HUES6 (cell line): ENCODE measurements around the gene ERCC6L2.

ENCODE experiments used
- H3K27ac ChIP-seq: 2 replicates; pipeline ENCODE4 v1.7.0; 2013; ENCODE audit warnings: low read depth, mild to moderate bottlenecking, low read length, inconsistent platforms
- H3K27me3 ChIP-seq: 2 replicates; pipeline ENCODE4 v1.6.1; 2013; ENCODE audit warnings: low read length; ENCODE audit not compliant: control insufficient read depth, insufficient read depth
- H3K36me3 ChIP-seq: 2 replicates; pipeline ENCODE4 v1.6.1; 2013; ENCODE audit warnings: low read length; ENCODE audit not compliant: control insufficient read depth, insufficient read depth
- H3K4me1 ChIP-seq: 2 replicates; pipeline ENCODE4 v1.6.1; 2013; ENCODE audit warnings: low read length; ENCODE audit not compliant: control insufficient read depth, insufficient read depth
- H3K4me3 ChIP-seq: 2 replicates; pipeline ENCODE4 v1.5.1; 2013; ENCODE audit warnings: low read depth, low read length
- H3K9ac ChIP-seq: one replicate; pipeline ENCODE4 v1.6.1; 2013; ENCODE audit warnings: mild to moderate bottlenecking, low read length
- H3K9me3 ChIP-seq: 2 replicates; pipeline ENCODE4 v1.6.1; 2013; ENCODE audit warnings: low read depth, low read length; ENCODE audit not compliant: control insufficient read depth, insufficient read depth

ERCC6L2 gene

GRCh38 chr9:95978106-95978505 is 102.6 kb downstream of the ERCC6L2 start:
- no peak overlapping the region for H3K4me3 ChIP-seq
- H3K4me1 ChIP-seq, result no peaks in the 10 kb centered on the region
- peaks cover 32% of the 10 kb centered on the region for H3K36me3 ChIP-seq
- no peaks in the 10 kb centered on the region for H3K9me3 ChIP-seq
- no peak overlapping the region for H3K9ac ChIP-seq
- H3K27ac ChIP-seq, result no peak overlapping the region
- no peaks in the 10 kb centered on the region for H3K27me3 ChIP-seq

- Histone ChIP-seq H3K36me3 (peaks cover 19% of the 10 kb centered on the region), H3K27ac (no peak overlapping the region), H3K27me3 (no peaks in the 10 kb centered on the region), H3K4me1 (no peaks in the 10 kb centered on the region), H3K4me3 (no peak overlapping the region), H3K9me3 (no peaks in the 10 kb centered on the region), H3K9ac (no peak overlapping the region)
Measured at GRCh38 chr9:95979446-95979845, 104.0 kb downstream of the ERCC6L2 start.

GRCh38 chr9:95980262-95981125 is 105.0 kb downstream of the ERCC6L2 start:
- Histone ChIP-seq H3K9ac (no peak overlapping the region), H3K27me3 (no peaks in the 10 kb centered on the region), H3K36me3 (peaks cover 27% of the 10 kb centered on the region), H3K4me3 (no peak overlapping the region), H3K4me1 (no peaks in the 10 kb centered on the region), H3K27ac (no peak overlapping the region), H3K9me3 (no peaks in the 10 kb centered on the region)

GRCh38 chr9:95981761-95982390 is 106.4 kb downstream of the ERCC6L2 start:
- H3K27ac ChIP-seq, result no peak overlapping the region

GRCh38 chr9:95985440-95986055 is 110.1 kb downstream of the ERCC6L2 start:
- Histone ChIP-seq H3K27ac (no peak overlapping the region), H3K4me3 (no peak overlapping the region), H3K9ac (no peak overlapping the region), H3K9me3 (peaks cover 19% of the 10 kb centered on the region), H3K36me3 (peaks cover 26% of the 10 kb centered on the region), H3K27me3 (no peaks in the 10 kb centered on the region), H3K4me1 (no peaks in the 10 kb centered on the region)

More at GRCh38 chr9:95981761-95982390, 106.4 kb downstream of the ERCC6L2 start:
- no peak overlapping the region for H3K9ac ChIP-seq
- no peak overlapping the region for H3K4me3 ChIP-seq
- H3K9me3 ChIP-seq, result peaks cover 11% of the 10 kb centered on the region; the same call in 1 of the 2 replicates
- no peaks in the 10 kb centered on the region for H3K4me1 ChIP-seq
- H3K36me3 ChIP-seq, result peaks cover 41% of the 10 kb centered on the region
- H3K27me3 ChIP-seq, result no peaks in the 10 kb centered on the region

- no peak overlapping the region for H3K27ac ChIP-seq
- H3K4me3 ChIP-seq, result no peak overlapping the region
- H3K27me3 ChIP-seq, result no peaks in the 10 kb centered on the region
- peaks cover 19% of the 10 kb centered on the region for H3K9me3 ChIP-seq
- peaks cover 26% of the 10 kb centered on the region for H3K36me3 ChIP-seq
- peaks cover 6% of the 10 kb centered on the region; the same call in 1 of the 2 replicates for H3K4me1 ChIP-seq
- H3K9ac ChIP-seq, result no peak overlapping the region
Measured at GRCh38 chr9:95989297-95989696, 113.8 kb downstream of the ERCC6L2 start.

GRCh38 chr9:95991326-95991725 is 115.8 kb downstream of the ERCC6L2 start:
- Histone ChIP-seq H3K4me1 (peaks cover 6% of the 10 kb centered on the region; the same call in 1 of the 2 replicates), H3K9me3 (peaks cover 13% of the 10 kb centered on the region), H3K27me3 (no peaks in the 10 kb centered on the region), H3K4me3 (no peak overlapping the region), H3K9ac (no peak overlapping the region), H3K36me3 (peaks cover 10% of the 10 kb centered on the region), H3K27ac (no peak overlapping the region)

GRCh38 chr9:95992536-95992935 is 117.0 kb downstream of the ERCC6L2 start:
- Histone ChIP-seq H3K4me1 (peaks cover 6% of the 10 kb centered on the region; the same call in 1 of the 2 replicates), H3K9me3 (peaks cover 3% of the 10 kb centered on the region), H3K27me3 (no peaks in the 10 kb centered on the region), H3K9ac (no peak overlapping the region), H3K27ac (no peak overlapping the region), H3K36me3 (peaks cover under 1% of the 10 kb centered on the region), H3K4me3 (no peak overlapping the region)

GRCh38 chr9:95993337-95993736 is 117.8 kb downstream of the ERCC6L2 start:
- H3K9ac ChIP-seq, result no peak overlapping the region
- no peak overlapping the region for H3K4me3 ChIP-seq
- H3K4me1 ChIP-seq, result peaks cover 6% of the 10 kb centered on the region; the same call in 1 of the 2 replicates
- no peaks in the 10 kb centered on the region for H3K9me3 ChIP-seq
- no peaks in the 10 kb centered on the region for H3K27me3 ChIP-seq
- no peak overlapping the region for H3K27ac ChIP-seq
- H3K36me3 ChIP-seq, result peaks cover 1% of the 10 kb centered on the region; the same call in 1 of the 2 replicates

GRCh38 chr9:95999390-95999789 is 123.9 kb downstream of the ERCC6L2 start:
- Histone ChIP-seq H3K9me3 (0 out of 2 replicates have a peak, but pooled peaks cover 5% of the 10 kb centered on the region), H3K27ac (no peak overlapping the region), H3K4me3 (no peak overlapping the region), H3K9ac (no peak overlapping the region), H3K36me3 (peaks cover 9% of the 10 kb centered on the region), H3K27me3 (no peaks in the 10 kb centered on the region), H3K4me1 (no peaks in the 10 kb centered on the region)

- no peaks in the 10 kb centered on the region for H3K27me3 ChIP-seq
- no peaks in the 10 kb centered on the region for H3K4me1 ChIP-seq
- H3K9ac ChIP-seq, result no peak overlapping the region
- H3K36me3 ChIP-seq, result peaks cover 42% of the 10 kb centered on the region
- 0 out of 2 replicates have a peak, but pooled peaks cover 5% of the 10 kb centered on the region for H3K9me3 ChIP-seq
- H3K27ac ChIP-seq, result no peak overlapping the region
- no peak overlapping the region for H3K4me3 ChIP-seq
Measured at GRCh38 chr9:96004379-96004778, 128.9 kb downstream of the ERCC6L2 start.
